Activated T-helper 2 cell treated with anti-CD3 and anti-CD28 coated beads, Interferon-gamma antibody, Interleukin-2, Interleukin-4, amounts not matched to agents 10 μg/mL and 5 μg/mL and 100 μg/mL, durations not matched to agents 14 hours and 24 hours and 36 hours (primary cell): Measurements from ENCODE around the gene RMRP. TPM values are rescaled to one million over a fixed set of nuclear protein-coding genes. Genes with fewer than 3 reads are reported as not detected.
A peak's percentile ranks its signal among the peaks of the same experiment; 100 is the strongest.
"Not testable (repeated sequence)": the region's sequence is repeated elsewhere in the genome, so short reads cannot be mapped to it uniquely, and the experiment has no call there.

Experiments used
- DNase-seq: peaks from one replicate; pipeline ENCODE4 v3.0.0; 2021; ENCODE audit warnings: low spot score
- H3K27ac Mint-ChIP-seq: one replicate; pipeline ENCODE4 v1.8.0; 2021; ENCODE audit warnings: mixed read lengths
- H3K27me3 Mint-ChIP-seq: one replicate; pipeline ENCODE4 v1.8.0; 2021; ENCODE audit warnings: low read depth, mixed read lengths
- H3K36me3 Mint-ChIP-seq: one replicate; pipeline ENCODE4 v1.8.0; 2021; ENCODE audit warnings: low read depth, mixed read lengths
- H3K4me1 Mint-ChIP-seq: one replicate; pipeline ENCODE4 v1.8.0; 2021; ENCODE audit warnings: low read depth, mixed read lengths
- H3K4me3 Mint-ChIP-seq: one replicate; pipeline ENCODE4 v1.8.0; 2021; ENCODE audit warnings: low read depth, mild to moderate bottlenecking, moderate library complexity, mixed read lengths
- H3K9me3 Mint-ChIP-seq: one replicate; pipeline ENCODE4 v1.8.0; 2021; ENCODE audit warnings: mixed read lengths
- intact Hi-C: fragments of 100-400 bp; cut with micrococcal nuclease; formaldehyde crosslinking; loops from one replicate; pipeline ENCODE4 v1.15.1; 2023
- total RNA-seq: library from RNA; stranded (reverse); gene quantifications from 2 replicates; pipeline ENCODE4 v1.2.3, GENCODE V29; 2022

RMRP gene
- total RNA-seq, 1 donor from 2014 or later = 5,290 TPM

DNA sequence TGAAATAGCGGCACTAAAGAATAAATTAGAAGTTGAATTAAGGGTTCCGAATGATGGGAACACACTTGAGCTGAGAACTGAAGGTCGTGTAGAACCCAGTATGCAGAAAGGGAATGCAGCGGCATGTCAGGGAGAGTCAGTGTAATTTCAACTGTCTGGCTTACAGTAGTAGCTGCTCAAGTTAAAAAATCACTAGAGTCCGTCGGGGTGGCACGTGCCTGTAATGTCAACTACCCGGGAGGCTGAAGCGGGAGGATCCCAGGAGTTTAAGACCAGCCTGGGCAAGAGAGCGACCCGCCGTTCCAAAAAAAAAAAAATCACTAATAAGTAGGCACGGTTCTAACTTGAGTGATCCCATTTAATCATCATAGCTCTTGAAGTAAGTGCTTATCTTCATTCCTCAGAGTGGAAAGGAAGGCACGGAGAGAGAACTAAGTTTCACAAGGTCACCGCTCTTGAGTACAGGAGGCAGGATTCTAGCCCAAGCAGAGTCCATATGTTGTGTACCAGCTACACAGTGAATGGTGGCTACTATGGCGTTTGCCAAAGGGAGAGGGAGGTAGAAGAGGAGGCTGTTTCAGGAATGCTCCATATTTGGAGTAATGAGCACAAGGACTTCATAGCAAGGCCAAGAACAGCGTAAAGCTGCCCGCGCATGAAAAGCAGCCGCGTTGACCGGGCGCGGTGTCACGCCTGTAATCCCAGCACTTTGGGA lies 831 bp downstream of the RMRP start:
- no peaks in the 10 kb centered on the region for H3K9me3 Mint-ChIP-seq
- DNase-seq = no peak
- peaks cover 3% of the 10 kb centered on the region for H3K27me3 Mint-ChIP-seq
- peak overlapping the region; percentile 68 for H3K4me3 Mint-ChIP-seq
- peaks cover 51% of the 10 kb centered on the region for H3K4me1 Mint-ChIP-seq
- intact Hi-C loops = loop anchor here (1.0 kb wide), 1 partner anchor 8 kb away; no protein-coding TSS in a partner anchor
- H3K27ac Mint-ChIP-seq = peak overlapping the region; percentile 98
- H3K36me3 Mint-ChIP-seq = peaks cover 25% of the 10 kb centered on the region

DNA sequence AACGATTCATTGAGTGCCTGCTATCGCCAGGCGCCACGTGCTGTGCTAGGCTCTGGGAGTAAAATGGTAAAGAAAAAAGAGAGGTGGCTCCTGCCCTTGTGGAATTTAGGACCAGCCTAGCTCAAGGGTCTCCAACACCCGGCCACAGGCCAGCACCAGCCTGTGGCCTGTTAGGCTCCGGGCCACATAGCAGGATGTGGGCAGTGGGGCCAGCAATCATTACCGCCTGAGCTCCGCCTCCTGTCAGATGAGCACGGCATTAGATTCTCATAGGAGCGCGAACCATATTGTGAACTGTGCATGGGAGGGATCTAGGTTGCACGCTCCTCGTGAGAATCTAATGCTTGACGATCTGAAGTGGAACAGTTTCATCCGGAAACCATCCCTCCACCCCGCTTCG lies 1.5 kb downstream of the RMRP start:
- no peaks in the 10 kb centered on the region for H3K9me3 Mint-ChIP-seq
- peak overlapping the region; percentile 98 for H3K27ac Mint-ChIP-seq

DNA sequence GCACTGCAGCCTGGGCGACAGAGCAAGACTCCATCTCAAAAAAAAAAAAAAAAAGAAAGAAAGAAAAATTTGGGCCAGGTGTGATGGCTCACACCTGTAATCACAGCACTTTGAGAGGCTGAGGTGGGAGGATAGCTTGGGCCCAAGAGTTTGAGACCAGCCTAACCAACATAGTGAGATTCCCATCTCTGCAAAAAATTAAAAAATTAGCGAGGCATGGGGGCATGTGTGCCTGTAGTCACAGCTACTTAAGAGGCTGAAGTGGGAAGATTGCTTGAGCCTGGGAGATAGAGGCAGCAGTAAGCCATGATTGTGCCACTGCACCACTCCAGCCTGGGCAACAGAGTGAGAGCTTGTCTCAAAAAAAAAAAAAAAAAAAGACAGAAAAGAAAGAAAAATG lies 4.2 kb downstream of the RMRP start:
- no peak overlapping the region for H3K4me3 Mint-ChIP-seq
- peaks cover 11% of the 10 kb centered on the region for H3K36me3 Mint-ChIP-seq
- H3K4me1 Mint-ChIP-seq = peaks cover 43% of the 10 kb centered on the region
- intact Hi-C loops = no loop called here
- H3K27me3 Mint-ChIP-seq = peaks cover 3% of the 10 kb centered on the region
- no peak for DNase-seq
- H3K27ac Mint-ChIP-seq = no peak overlapping the region
- no peaks in the 10 kb centered on the region for H3K9me3 Mint-ChIP-seq

More for the DNA sequence above, 1.5 kb downstream of the RMRP start:
- peaks cover 53% of the 10 kb centered on the region for H3K4me1 Mint-ChIP-seq
- no peak overlapping the region for H3K4me3 Mint-ChIP-seq
- peaks cover 22% of the 10 kb centered on the region for H3K36me3 Mint-ChIP-seq
- intact Hi-C loops = no loop called here
- peaks cover 3% of the 10 kb centered on the region for H3K27me3 Mint-ChIP-seq
- no peak for DNase-seq

DNA sequence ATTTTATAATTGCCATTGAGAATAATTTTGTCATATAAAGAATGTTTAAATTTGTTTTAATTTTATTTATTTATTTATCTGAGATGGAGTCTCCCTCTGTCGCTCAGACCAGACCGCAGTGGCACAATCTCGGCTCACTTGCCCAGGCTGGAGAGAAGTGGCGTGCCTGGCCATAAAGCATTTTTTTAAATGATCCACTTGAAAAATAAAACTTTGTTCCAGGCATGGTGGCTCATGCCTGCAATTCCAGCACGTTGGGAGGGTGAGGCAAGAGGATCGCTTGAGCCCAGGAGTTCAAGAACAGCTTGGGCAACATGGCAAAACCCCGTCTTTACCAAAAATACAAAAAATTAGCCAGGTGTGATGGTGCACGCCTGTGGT lies 5.0 kb downstream of the RMRP start:
- intact Hi-C loops = no loop called here
- Mint-ChIP-seq H3K27me3 (peaks cover under 1% of the 10 kb centered on the region), H3K9me3 (no peaks in the 10 kb centered on the region), H3K4me3 (no peak overlapping the region), H3K36me3 (peaks cover 14% of the 10 kb centered on the region), H3K4me1 (peaks cover 49% of the 10 kb centered on the region), H3K27ac (no peak overlapping the region)
- DNase-seq = no peak

DNA sequence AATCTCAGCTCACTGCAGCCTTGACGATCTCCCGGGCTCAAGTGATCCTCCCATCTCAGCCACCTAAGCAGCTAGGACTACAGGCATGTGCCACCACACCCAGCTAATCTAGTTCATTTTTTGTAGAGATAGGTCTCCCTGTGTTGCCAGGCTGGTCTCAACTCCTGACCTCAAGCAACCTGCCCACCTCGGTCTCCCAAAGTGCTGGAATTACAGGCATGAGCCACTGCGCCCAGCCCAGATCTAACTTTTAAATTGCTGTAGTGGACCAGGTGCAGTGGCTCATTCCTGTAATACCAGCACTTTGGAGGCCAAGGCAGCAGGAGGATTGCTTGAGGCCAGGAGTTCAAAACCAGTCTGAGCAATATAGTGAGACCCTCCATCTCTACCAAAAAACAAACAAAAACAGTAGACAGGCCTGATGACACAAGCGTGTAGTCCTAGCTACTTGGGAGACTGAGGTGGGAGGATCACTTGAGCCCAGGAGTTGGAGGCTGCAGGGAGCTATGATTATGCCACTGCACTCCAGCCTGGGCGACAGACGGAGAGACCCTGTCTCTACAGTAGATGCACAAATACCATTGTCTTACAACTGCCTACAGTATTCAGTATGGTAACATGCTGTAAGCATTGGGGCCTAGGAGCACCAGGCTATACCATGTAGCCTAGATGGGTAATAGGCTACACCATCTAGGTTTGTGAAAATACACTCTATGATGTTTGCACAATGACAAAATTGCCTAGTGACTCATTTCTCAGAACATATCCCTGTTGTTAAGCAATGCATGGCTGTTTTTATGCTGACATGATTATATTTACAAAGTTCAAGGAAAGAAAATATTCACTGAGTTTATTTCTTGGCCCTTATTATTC lies 5.6 kb downstream of the RMRP start:
- peak overlapping the region; percentile 45 for H3K27ac Mint-ChIP-seq
- no peaks in the 10 kb centered on the region for H3K9me3 Mint-ChIP-seq
- H3K27me3 Mint-ChIP-seq = no peaks in the 10 kb centered on the region
- intact Hi-C loops = no loop called here
- peaks cover 18% of the 10 kb centered on the region for H3K36me3 Mint-ChIP-seq
- peaks cover 49% of the 10 kb centered on the region for H3K4me1 Mint-ChIP-seq
- DNase-seq = no peak
- peak overlapping the region; percentile 96 for H3K4me3 Mint-ChIP-seq

DNA sequence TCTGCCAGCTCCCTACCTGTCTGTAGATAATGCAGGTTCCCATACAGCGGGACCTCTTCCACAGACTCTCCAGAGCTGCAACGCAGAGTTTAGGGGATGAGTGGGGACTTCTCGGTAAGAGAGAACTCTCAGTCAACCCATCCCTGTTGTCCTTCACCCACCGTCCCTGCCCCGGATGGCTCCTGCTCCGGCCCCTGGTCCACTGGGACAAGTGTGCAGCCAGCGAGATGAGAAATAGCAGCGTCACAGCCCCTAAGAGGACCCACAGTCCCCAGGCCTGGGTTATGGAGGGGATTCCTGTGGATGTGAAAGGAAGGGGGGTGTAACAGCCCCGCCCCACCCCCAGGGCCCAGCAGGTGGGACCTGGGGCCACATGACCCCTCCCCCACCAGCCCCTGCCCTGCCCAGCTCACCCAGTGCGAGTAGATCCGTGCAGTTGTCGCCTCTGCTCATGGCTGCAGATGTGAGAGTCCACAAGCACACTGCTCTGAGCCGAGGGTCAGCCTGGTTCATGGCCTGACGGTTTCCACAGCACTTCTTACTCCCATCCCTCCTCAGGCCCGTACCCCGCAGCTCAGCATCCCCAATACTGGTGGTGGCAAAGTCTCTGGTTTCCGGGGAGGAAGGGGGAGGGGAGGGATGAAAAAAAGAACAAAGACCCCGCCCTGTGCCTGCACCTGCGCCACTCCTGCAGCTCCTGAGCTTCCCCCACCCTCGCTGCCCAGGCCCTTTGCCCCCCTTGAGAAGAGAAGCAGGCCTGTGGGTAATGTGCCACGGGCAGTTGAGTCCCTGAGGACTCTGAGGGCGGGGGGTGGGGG lies 7.3 kb downstream of the RMRP start, which contains the start of gene SIT1:
Gene SIT1, minus strand, starts transcription at position 591 of the 818 bp plus-strand sequence. Its CDS starts 78 bp downstream, at position 513.
- peaks cover 20% of the 10 kb centered on the region for H3K36me3 Mint-ChIP-seq
- no peaks in the 10 kb centered on the region for H3K9me3 Mint-ChIP-seq
- intact Hi-C loops = no loop called here
- H3K4me3 Mint-ChIP-seq = peak within 1 kb of the TSS; percentile 96
- no peak for DNase-seq
- peaks cover 43% of the 10 kb centered on the region for H3K4me1 Mint-ChIP-seq
- H3K27me3 Mint-ChIP-seq = no peaks in the 10 kb centered on the region
- H3K27ac Mint-ChIP-seq = peak within 1 kb of the TSS; percentile 91

DNA sequence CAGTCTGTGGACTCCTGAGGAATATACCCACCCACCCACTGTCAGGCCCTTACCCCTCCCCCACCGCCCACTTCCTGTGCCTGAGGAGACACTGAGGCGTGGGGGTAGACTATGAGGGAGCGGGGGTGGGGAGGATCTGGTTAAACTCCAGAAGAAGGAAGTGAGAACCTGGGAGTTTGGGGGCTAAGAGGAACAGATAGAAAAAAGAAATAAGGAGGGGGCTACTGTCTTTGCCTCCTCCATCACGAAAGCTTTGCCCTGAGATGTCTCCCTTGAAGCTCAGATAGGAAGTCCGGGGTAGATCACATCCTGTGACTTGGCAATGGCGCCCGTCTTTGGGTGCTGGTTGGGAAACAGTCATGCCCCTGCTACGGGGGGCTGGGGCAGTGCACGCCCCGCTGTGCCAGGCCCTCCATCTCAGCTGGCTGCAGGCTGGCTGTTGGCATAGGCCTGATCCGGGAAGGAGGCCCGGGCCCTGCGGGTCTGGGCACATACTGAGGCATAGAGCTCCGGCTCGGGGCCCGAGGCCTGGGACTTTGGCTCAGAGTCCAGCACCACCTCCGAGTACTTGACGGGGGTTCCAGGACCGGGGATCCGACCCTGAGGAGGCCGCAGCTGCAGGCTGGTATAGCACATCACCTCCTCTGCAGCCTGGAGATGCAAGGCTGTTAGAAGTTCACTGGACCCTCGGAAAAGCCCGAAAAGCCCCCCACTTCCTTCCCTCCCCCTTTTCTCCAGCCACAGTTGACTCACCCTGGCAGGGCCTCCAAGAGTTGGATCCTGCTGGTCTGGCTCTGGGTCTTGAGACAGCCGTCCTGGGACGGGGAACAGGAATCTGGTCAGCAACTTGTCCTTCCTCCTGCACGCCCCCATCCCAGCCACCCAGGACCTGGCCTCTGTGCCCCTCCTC lies 8.1 kb downstream of the RMRP start:
- H3K4me3 Mint-ChIP-seq = peak overlapping the region; percentile 96
- no peaks in the 10 kb centered on the region for H3K27me3 Mint-ChIP-seq
- peaks cover 22% of the 10 kb centered on the region for H3K36me3 Mint-ChIP-seq
- DNase-seq = no peak
- no peaks in the 10 kb centered on the region for H3K9me3 Mint-ChIP-seq
- peak overlapping the region; percentile 70 for H3K27ac Mint-ChIP-seq
- intact Hi-C loops = loop anchor here (1.0 kb wide), 1 partner anchor 8 kb away; no protein-coding TSS in a partner anchor
- peaks cover 46% of the 10 kb centered on the region for H3K4me1 Mint-ChIP-seq

DNA sequence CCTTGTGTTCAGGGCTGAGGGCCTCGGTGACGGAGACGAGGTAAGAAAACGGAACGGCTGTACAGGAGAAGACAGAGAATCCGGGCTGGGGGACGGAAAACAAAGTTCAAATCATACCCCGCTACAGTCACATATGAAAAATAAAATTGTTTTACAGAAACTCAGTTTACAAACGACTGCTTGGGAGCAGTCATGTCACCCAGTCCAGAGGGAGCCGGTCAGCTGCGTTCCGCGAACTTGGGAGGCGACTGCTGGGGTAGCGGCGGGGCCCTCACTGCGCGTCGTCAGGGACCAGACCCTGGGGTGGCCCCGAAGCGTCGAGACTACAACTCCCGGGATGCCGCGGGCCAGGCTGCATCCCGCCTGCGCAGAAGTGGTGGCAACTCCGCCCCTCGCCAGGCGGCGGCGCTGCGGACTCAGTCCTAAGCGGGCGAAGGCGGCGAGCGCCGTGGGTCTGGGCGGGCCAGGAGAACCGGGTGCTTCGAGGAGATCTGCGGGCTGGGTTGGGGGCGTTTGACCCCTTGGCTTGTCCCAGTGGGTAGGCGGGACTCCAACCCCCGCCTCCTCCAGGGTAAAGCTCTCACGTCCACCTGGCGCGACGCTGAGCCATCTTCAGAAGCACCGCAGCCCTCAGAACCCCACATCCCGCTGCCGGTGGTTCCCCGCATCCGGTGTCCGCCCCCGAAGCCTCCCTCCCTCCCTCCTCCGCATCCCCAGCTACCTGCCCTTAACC lies 11.1 kb downstream of the RMRP start:
- Mint-ChIP-seq H3K4me1 (peaks cover 45% of the 10 kb centered on the region), H3K9me3 (no peaks in the 10 kb centered on the region), H3K27me3 (no peaks in the 10 kb centered on the region), H3K27ac (peak overlapping the region; percentile 96), H3K36me3 (peaks cover 45% of the 10 kb centered on the region), H3K4me3 (peak overlapping the region; percentile 96)
- peak; percentile 91 for DNase-seq
- intact Hi-C loops = loop anchor here (1.0 to 2.0 kb wide), 6 partner anchors 28 to 530 kb away; partner anchors contain the start of genes CD72 and HINT2

DNA sequence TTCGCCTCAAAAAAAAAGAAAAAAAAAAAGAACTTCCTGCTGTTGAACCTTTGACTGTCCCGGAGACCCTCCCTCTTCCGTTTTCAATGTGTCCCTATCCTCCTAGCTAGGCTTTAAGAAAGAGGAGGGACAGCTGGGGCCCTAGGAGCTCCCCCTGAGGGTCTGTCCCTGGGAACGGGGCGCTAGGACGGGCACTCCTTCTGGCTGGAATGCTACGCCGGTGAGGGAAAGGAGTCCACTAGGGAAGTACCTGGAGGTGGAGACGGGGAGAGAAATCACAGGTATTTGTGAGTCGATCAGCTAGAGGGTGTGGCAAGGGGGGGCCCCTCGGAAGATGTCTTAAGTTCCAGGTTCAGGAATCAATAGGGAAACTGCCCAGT lies 11.7 kb downstream of the RMRP start:
- Mint-ChIP-seq H3K9me3 (peaks cover 2% of the 10 kb centered on the region), H3K4me1 (peaks cover 44% of the 10 kb centered on the region)

DNA sequence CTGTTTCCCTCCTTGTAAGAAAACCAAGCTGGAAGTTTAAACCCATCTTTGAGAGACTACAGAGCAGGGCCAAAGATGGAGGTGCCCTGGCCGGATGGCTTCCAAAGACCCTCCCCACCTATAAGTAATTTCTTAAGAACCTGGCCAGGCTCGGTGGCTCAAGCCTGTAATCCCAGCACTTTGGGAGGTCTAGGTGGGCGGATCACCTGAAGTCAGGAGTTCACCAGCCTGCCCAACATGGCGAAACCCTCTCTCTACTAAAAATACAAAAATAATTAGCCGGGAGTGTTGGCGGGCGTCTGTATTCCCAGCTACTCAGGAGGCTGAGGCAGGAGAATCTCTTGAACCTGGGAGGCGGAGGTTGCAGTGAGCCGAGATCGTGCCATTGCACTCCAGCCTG lies 12.1 kb downstream of the RMRP start:
- H3K9me3 Mint-ChIP-seq, DNase-seq, H3K27me3 Mint-ChIP-seq: not testable (repeated sequence)
- intact Hi-C loops = loop anchor here (1.0 to 2.0 kb wide), 6 partner anchors 27 to 529 kb away; partner anchors contain the start of genes CD72 and HINT2
- Mint-ChIP-seq H3K36me3 (peaks cover 54% of the 10 kb centered on the region), H3K4me3 (peak overlapping the region; percentile 96), H3K4me1 (peaks cover 41% of the 10 kb centered on the region), H3K27ac (peak overlapping the region; percentile 96)

More for the DNA sequence above, 11.7 kb downstream of the RMRP start:
- Mint-ChIP-seq H3K36me3 (peaks cover 50% of the 10 kb centered on the region), H3K27ac (peak overlapping the region; percentile 96), H3K27me3 (no peaks in the 10 kb centered on the region), H3K4me3 (peak overlapping the region; percentile 96)
- no peak for DNase-seq
- intact Hi-C loops = loop anchor here (1.0 to 2.0 kb wide), 6 partner anchors 27 to 529 kb away; partner anchors contain the start of genes CD72 and HINT2

DNA sequence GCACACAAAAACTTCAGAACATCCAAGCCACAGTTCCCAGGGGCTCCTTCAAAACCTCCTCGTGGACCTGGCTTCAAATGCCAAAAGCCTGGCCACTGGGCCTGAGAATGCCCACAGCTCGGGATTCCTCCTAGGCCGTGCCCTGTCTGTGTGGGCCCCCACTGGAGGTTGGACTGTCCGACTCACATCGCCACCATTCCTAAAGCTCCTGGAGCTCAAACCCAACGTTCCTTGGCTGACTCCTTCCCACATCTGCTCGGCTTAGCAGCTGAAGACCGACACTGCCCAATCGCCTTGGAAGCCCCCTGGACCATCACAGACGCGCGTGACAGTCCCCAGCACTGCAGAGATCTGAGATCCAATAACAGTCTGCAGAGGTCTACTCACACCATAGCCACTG lies 14.8 kb downstream of the RMRP start:
- intact Hi-C loops = no loop called here
- no peak for DNase-seq
- Mint-ChIP-seq H3K36me3 (peaks cover 54% of the 10 kb centered on the region), H3K9me3 (peaks cover 12% of the 10 kb centered on the region), H3K4me1 (peaks cover 45% of the 10 kb centered on the region), H3K4me3 (no peak overlapping the region), H3K27ac (no peak overlapping the region), H3K27me3 (no peaks in the 10 kb centered on the region)
